22Rv1 (cell line): ENCODE measurements around the gene NBAS.

Experiments used
- H3K27ac ChIP-seq: fragments of 450-650 bp; 2 replicates; pipeline ENCODE4 v1.5.1; 2017
- ZFX ChIP-seq: fragments of 450-650 bp; IDR thresholded peaks from 2 replicates; pipeline ENCODE4 v1.6.1; 2017; ENCODE audit warnings: antibody characterized with exemption, borderline replicate concordance
- TF ChIP-seq, protein P1 (sequence below): fragments of 450-650 bp; IDR thresholded peaks from 2 replicates; pipeline ENCODE4 v1.5.1; 2017; ENCODE audit warnings: mild to moderate bottlenecking

The NBAS gene

DNA sequence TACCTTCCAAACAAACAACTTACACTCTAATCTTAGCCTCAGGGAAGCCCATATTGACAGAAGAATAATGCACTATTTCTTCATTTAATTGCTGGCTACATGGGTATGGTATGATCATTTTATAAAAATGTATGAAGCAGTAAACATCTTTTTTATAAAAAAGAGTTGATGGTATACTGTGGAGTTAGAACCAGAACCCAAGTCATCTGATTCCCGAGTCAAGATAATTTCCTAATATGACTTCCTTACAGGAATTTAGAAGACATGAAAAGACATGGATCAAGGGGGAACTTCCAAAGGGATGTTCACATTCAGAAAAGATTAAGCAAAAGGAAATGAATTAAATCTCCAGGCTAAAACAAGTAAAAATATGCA, 171.8 kb downstream of the NBAS start:
- TF ChIP-seq, protein P1, sequence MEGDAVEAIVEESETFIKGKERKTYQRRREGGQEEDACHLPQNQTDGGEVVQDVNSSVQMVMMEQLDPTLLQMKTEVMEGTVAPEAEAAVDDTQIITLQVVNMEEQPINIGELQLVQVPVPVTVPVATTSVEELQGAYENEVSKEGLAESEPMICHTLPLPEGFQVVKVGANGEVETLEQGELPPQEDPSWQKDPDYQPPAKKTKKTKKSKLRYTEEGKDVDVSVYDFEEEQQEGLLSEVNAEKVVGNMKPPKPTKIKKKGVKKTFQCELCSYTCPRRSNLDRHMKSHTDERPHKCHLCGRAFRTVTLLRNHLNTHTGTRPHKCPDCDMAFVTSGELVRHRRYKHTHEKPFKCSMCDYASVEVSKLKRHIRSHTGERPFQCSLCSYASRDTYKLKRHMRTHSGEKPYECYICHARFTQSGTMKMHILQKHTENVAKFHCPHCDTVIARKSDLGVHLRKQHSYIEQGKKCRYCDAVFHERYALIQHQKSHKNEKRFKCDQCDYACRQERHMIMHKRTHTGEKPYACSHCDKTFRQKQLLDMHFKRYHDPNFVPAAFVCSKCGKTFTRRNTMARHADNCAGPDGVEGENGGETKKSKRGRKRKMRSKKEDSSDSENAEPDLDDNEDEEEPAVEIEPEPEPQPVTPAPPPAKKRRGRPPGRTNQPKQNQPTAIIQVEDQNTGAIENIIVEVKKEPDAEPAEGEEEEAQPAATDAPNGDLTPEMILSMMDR, result no peak
- TF ChIP-seq ZFX, result no peak
- H3K27ac ChIP-seq, result no peak overlapping the region

DNA sequence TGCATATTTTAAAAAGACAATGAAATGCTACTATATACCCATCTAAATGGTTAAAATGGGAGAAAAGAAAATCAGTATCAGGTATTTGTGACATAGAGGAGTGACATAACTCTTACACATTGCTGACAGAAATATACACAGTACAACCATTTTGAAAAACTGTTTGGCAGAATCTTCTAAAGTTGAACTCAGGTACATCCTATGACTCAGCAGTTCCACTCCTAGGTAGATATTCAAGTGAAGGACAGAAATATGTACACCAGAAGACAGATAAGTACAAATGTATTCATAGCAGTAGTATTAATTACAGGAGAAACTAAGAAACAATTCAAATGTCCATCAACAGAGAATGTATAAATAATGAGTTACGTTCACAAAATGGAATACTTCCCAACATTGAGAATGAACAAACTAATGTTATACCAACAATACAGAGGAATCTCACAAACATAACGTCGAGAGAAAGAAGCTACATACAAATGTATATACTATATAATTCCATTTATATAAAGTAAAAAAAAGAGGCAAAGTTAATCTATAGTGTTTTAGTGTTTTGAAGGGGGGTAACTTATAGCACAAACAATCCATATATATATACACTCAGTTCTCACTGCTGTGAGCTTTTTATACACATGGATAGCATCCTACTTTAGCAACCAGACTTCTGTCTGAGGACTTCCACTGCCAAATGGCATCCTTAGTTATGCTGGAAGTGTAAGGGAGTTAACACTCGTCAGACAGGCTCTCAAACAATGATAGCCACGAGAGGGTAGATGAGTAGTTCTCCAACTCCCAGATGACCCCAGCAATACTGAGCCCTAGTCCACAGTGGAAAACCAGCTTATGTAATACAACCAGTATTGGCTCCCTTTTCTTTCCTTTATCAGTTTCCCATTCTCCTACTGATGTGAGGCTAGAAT, 172.5 kb downstream of the NBAS start:
- no peak overlapping the region for H3K27ac ChIP-seq
- TF ChIP-seq, protein P1, result no peak
- TF ChIP-seq ZFX, result no peak

DNA sequence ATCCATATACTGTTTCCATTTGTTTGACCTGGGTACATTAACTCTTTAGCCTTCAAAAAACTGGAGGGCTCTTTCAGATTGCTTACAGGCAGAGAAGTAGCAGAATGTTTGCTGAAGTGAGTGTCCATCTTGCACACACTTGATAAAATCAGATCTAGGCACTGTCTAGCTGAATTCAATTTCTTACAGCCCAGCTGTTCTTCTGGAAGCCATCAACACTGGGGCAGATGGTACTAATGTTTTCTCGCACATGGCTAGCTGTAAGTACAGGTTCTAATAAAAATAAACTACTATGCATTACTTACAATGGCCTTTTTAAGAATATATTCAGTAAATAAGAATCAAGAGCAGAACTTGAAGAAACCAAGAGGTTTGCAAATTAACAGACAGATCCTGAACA, 175.9 kb downstream of the NBAS start:
- TF ChIP-seq, protein P1, result no peak
- no peak for TF ChIP-seq ZFX
- H3K27ac ChIP-seq, result no peak overlapping the region

DNA sequence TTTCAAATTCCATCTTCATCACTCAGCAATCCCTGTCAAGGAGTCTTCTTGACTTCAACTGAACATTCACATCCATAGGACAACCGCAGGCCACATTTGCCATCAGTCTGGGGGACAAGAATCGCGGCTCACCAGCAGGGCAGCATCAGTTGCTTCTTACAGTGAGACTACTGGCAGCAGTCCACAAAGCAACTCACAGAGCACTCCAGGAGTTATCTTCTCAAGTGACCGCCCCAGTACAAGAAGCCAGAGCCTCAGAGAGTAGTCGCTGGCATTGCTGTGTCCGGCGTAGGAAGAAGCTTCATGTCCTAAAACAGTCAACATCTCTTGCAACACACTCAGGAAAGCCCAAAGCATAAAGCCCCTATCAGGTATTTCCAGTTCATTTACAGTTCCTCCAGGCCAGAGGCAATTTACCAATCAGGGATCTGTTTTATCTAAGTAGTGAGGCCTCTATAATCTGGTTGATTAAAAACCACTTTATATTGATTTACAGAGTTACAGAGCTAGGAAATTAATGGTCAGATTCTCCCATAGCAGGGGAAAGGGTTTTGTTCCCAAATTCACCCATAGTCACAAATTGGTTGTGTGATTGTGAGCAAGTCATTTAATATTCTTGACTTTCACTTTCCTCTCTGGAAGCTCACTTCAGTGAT, 177.3 kb downstream of the NBAS start:
- no peak for TF ChIP-seq ZFX
- TF ChIP-seq, protein P1, result no peak
- no peak overlapping the region for H3K27ac ChIP-seq

DNA sequence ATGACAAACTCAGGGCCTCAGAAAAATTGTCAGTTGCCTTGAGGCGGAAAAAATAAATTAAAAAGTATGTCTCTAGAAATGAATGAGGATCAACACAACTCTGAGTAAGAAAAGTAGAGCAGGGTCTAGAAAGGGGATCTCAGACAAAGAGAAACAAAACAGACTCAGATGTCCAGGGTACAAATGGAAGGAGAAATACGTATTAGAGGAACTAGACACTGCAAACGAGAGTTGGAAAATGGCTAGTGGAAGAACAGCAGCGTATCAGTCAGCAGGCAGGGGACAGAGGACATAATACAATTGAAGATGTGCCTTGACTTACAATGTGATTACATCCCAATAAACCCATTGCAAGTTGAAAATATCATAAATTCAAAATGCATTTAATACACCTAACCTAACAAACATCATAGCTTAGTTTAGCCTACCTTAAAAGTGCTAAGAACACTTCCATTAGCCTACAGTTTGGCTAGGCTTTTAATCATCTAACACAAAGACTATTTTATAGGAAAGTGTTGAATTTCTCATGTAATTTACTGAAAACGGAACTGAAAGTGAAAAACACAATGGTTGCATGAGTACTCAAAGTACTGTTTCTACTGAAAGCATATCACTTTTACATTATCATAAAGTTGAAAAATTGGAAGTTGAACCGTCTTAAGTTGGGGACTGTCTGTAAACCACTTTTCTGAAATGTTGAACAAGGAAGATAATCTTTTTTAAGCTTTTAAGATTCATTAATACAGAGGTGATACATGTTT, 182.8 kb downstream of the NBAS start:
- no peak for TF ChIP-seq ZFX
- TF ChIP-seq, protein P1, result no peak
- H3K27ac ChIP-seq, result no peak overlapping the region

DNA sequence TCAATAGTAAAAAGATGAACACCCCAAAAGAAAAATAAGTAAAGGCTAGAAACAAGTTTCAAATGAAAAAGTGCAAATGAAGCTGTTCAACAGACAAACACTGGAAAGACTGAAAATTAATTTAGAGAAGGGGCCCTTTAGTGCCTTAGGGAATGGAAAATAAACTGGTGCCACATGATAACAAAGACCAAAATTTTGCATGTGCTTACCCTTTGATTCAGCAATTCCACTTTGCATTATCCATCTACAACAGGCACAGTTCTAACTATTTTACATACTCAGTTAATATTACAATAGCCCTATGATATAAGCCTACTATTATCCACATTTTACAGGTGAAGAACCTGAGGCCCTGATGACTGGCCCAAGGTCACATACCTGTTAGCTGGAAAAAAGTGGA, 183.9 kb downstream of the NBAS start:
- H3K27ac ChIP-seq, result no peak overlapping the region
- TF ChIP-seq ZFX, result no peak
- TF ChIP-seq, protein P1, result no peak
